K562 (cell line): ENCODE data around the gene DTNB. TPM values are rescaled to one million over a fixed set of nuclear protein-coding genes. Genes with fewer than 3 reads are reported as not detected.
A peak's percentile ranks its signal among the peaks of the same experiment; 100 is the strongest.

Source experiments
- ATAC-seq: fragments of 200-7000 bp; cut with Tn5 transposase; 3 replicates; pipeline ENCODE4 v1.9.1; 2020; ENCODE audit warnings: moderate library complexity
- BruUV-seq: library from RNA; stranded (reverse); fragments of 400-500 nt; replicated peaks from 2 replicates; lab custom pipeline; 2021; lab: Mats Ljungman, UMichigan
- CTCF ChIA-PET: fragments of 300-600 bp; formaldehyde crosslinking; extraction: SDS; loops from one replicate; lab custom pipeline; 2021; ENCODE audit warnings: low intra/inter-chr PET ratio; lab: Yijun Ruan, JAX
- POLR2A ChIA-PET: fragments of 300-600, 350-650 bp; sonication (Branson Sonifier 250); formaldehyde crosslinking; extraction: SDS; loops from one replicate; lab custom pipeline; 2021; ENCODE audit warnings: antibody characterized with exemption, inconsistent platforms; lab: Yijun Ruan, JAX
- DNase-seq, 4 experiments: peaks; one replicate each; pipeline versions ENCODE4 v3.0.0 to v3.0.0-alpha.2; 2011 to 2018; ENCODE audit warnings: low spot score in 3 of 4, mixed read lengths in 3 of 4; ENCODE audit errors: extremely low read depth in 1 of 4
- FAIRE-seq: peaks from 2 replicates; lab custom pipeline; 2011; peaks lifted over from hg19 to GRCh38; lab: Jason Lieb, UNC
- H2AFZ ChIP-seq: 2 replicates; pipeline ENCODE4 v1.6.0; 2011; ENCODE audit warnings: low read depth, low read length, control low read depth, inconsistent platforms
- H3K27ac ChIP-seq: fragments of 200-600 bp; 3 replicates; pipeline ENCODE4 v1.8.0; 2011; ENCODE audit warnings: low read depth, mild to moderate bottlenecking, control low read depth, inconsistent platforms, low read length, moderate library complexity, mixed read lengths; ENCODE audit errors: extremely low read depth
- H3K27me3 ChIP-seq, 2 experiments: fragments of 300-600 bp in 1 of 2; 2 replicates in 1 of 2; 3 replicates in 1 of 2; pipeline versions ENCODE4 v1.6.0 to v1.8.0; 2011; ENCODE audit warnings: inconsistent platforms in 2 of 2, low read length in 2 of 2, mild to moderate bottlenecking in 1 of 2, mixed read lengths in 1 of 2, moderate library complexity in 1 of 2; ENCODE audit not compliant: control insufficient read depth in 2 of 2, insufficient read depth in 2 of 2
- H3K36me3 ChIP-seq: fragments of 300-600 bp; 3 replicates; pipeline ENCODE4 v1.8.0; 2011; ENCODE audit warnings: mild to moderate bottlenecking, low read length, inconsistent platforms; ENCODE audit not compliant: control insufficient read depth, insufficient read depth
- H3K4me1 ChIP-seq, 2 experiments: fragments of 200-600 bp in 1 of 2; replicated peaks in 1 of 2; 2 replicates in 1 of 2; 3 replicates in 1 of 2; pipeline versions ENCODE4 v1.5.1 to v1.8.0; 2011; ENCODE audit warnings: inconsistent platforms in 2 of 2, low read length in 2 of 2, mild to moderate bottlenecking in 1 of 2, mixed read lengths in 1 of 2, moderate library complexity in 1 of 2; ENCODE audit not compliant: control insufficient read depth in 2 of 2, insufficient read depth in 2 of 2
- H3K4me2 ChIP-seq: 2 replicates; pipeline ENCODE4 v1.6.1; 2011; ENCODE audit warnings: low read length, control low read depth, inconsistent platforms, mixed read lengths; ENCODE audit not compliant: insufficient read depth
- H3K4me3 ChIP-seq: fragments of 200-600 bp; sonication (generic), shearing (Covaris generic); 2 replicates; pipeline ENCODE4 v1.5.1; 2016; ENCODE audit warnings: control low read depth, inconsistent platforms
- H3K79me2 ChIP-seq: fragments of 200-600 bp; 3 replicates; pipeline ENCODE4 v1.8.0; 2011; ENCODE audit warnings: low read length, inconsistent platforms; ENCODE audit not compliant: control insufficient read depth, insufficient read depth
- H3K9ac ChIP-seq, 2 experiments: 2 replicates each; pipeline versions ENCODE4 v1.6.0 to v1.6.1; 2011; ENCODE audit warnings: low read depth in 2 of 2, low read length in 2 of 2, control low read depth in 1 of 2, inconsistent platforms in 1 of 2, mild to moderate bottlenecking in 1 of 2, mixed read lengths in 1 of 2; ENCODE audit not compliant: insufficient read depth in 1 of 2
- H3K9me1 ChIP-seq: one replicate; pipeline ENCODE4 v1.6.0; 2011; ENCODE audit warnings: inconsistent platforms, mild to moderate bottlenecking, low read length, moderate library complexity; ENCODE audit not compliant: control insufficient read depth, insufficient read depth
- H3K9me3 ChIP-seq: replicated peaks from 2 replicates; pipeline ENCODE4 v1.5.1; 2011; ENCODE audit warnings: low read depth, low read length, inconsistent platforms; ENCODE audit not compliant: control insufficient read depth, insufficient read depth
- H4K20me1 ChIP-seq: replicated peaks from 2 replicates; pipeline ENCODE4 v1.6.1; 2011; ENCODE audit warnings: low read length, inconsistent platforms, mixed read lengths; ENCODE audit not compliant: control insufficient read depth, insufficient read depth
- CBX3 ChIP-seq, 2 experiments: IDR thresholded peaks; 1 replicate in 1 of 2; 2 replicates in 1 of 2; pipeline ENCODE4 v1.6.1; 2012; ENCODE audit warnings: inconsistent platforms in 2 of 2, low read length in 2 of 2, borderline replicate concordance in 1 of 2, control low read depth in 1 of 2
- CBX8 ChIP-seq: fragments of 200-600 bp; sonication (generic); IDR thresholded peaks from 2 replicates; pipeline ENCODE4 v1.6.1; 2012; ENCODE audit warnings: borderline replicate concordance, mixed run types, low read depth, mild to moderate bottlenecking, moderate library complexity, mixed read lengths, low read length, control low read depth, inconsistent platforms; ENCODE audit not compliant: poor library complexity, severe bottlenecking; ENCODE audit errors: extremely low read depth
- NR2C1 ChIP-seq, 2 experiments: fragments of 450-650 bp; IDR thresholded peaks; 2 replicates each; pipeline ENCODE4 v1.6.1; 2017; ENCODE audit warnings: mild to moderate bottlenecking in 2 of 2, antibody characterized with exemption in 1 of 2, inconsistent platforms in 1 of 2, missing compliant biosample characterization in 1 of 2, missing genetic modification characterization in 1 of 2
- SOX6 ChIP-seq: fragments of 450-650 bp; IDR thresholded peaks from 2 replicates; pipeline ENCODE4 v1.6.1; 2014; ENCODE audit warnings: mild to moderate bottlenecking
- SPI1 ChIP-seq: IDR thresholded peaks from 2 replicates; pipeline ENCODE4 v1.6.1; 2011; ENCODE audit warnings: low read depth, low read length, control low read depth, borderline replicate concordance
- ZEB2 ChIP-seq: fragments of 450-650 bp; IDR thresholded peaks from 2 replicates; pipeline ENCODE4 v1.6.1; 2016
- ZFPM2 ChIP-seq: fragments of 250-450 bp; sonication (Bioruptor Pico); IDR thresholded peaks from 2 replicates; pipeline ENCODE4 v1.5.1; 2022; ENCODE audit warnings: mild to moderate bottlenecking
- ZNF274 ChIP-seq: IDR thresholded peaks from 2 replicates; pipeline ENCODE4 v1.6.1; 2011; ENCODE audit warnings: low read depth, mild to moderate bottlenecking, low read length, moderate library complexity, borderline replicate concordance
- WGBS: fragments of 100-300 bp; shearing (Covaris generic); methylation state at CpG from one replicate; pipeline ENCODE4 v1.1.6; 2016; ENCODE audit warnings: low coverage, mixed read lengths; ENCODE audit not compliant: insufficient coverage; ENCODE audit errors: missing lambda C conversion rate; 5-methylcytosine and 5-hydroxymethylcytosine counted together
- in situ Hi-C: fragments of 300-500 bp; cut with MboI; formaldehyde crosslinking; loops from 4 replicates; pipeline ENCODE4 v1.15.0; 2018; ENCODE audit warnings: inconsistent platforms, mixed read lengths
- intact Hi-C: fragments of 100-400 bp; cut with micrococcal nuclease; formaldehyde crosslinking; loops from 2 replicates; pipeline ENCODE4 v1.14.2; 2022
- polyA plus RNA-seq, 8 experiments: library from polyadenylated mRNA; depleted of rRNA in 4 of 8; stranded (reverse) in 5 of 8; unstranded in 3 of 8; fragments of >200 nt; fragmentation: Nextera tagmentation in 2 of 8; fragmentation: Illumina TruSeq in 1 of 8; extraction: Ambion mirVana in 2 of 8; extraction: Trizol in 1 of 8; gene quantifications; 2 replicates each; pipeline versions ENCODE4 v1.2.1 to v1.2.3, GENCODE V29; 2011 to 2014; ENCODE audit warnings: inconsistent platforms in 1 of 8, missing spikeins in 1 of 8
- total RNA-seq, 7 experiments: library from RNA; depleted of rRNA in 6 of 7; stranded (reverse); fragments of >200 nt in 6 of 7; fragmentation: Illumina TruSeq in 2 of 7; extraction: Trizol in 2 of 7; gene quantifications; 2 replicates each; pipeline versions ENCODE4 v1.2.1 to v1.2.3, GENCODE V29; 2011 to 2021; ENCODE audit warnings: low replicate concordance in 1 of 7
- TF ChIP-seq, protein P1 (sequence below): fragments of 250-450 bp; sonication (Bioruptor Pico); IDR thresholded peaks from 2 replicates; pipeline ENCODE4 v1.4.0; 2020; ENCODE audit warnings: borderline replicate concordance
- TF ChIP-seq, protein P2 (sequence below): sonication (generic); IDR thresholded peaks from 2 replicates; pipeline ENCODE4 v1.6.1; 2016
- TF ChIP-seq, protein P3 (sequence below): fragments of 250-450 bp; sonication (Bioruptor Pico); IDR thresholded peaks from 2 replicates; pipeline ENCODE4 v1.4.0; 2020; ENCODE audit warnings: mild to moderate bottlenecking

Gene DTNB
- total and polyA plus RNA-seq, 9 of the 15 experiments (the other 6 are each of a cell fraction or from before 2014, with no cell fraction given): 0.18 to 2.0 (median 0.77) TPM; not detected in 2

DNA sequence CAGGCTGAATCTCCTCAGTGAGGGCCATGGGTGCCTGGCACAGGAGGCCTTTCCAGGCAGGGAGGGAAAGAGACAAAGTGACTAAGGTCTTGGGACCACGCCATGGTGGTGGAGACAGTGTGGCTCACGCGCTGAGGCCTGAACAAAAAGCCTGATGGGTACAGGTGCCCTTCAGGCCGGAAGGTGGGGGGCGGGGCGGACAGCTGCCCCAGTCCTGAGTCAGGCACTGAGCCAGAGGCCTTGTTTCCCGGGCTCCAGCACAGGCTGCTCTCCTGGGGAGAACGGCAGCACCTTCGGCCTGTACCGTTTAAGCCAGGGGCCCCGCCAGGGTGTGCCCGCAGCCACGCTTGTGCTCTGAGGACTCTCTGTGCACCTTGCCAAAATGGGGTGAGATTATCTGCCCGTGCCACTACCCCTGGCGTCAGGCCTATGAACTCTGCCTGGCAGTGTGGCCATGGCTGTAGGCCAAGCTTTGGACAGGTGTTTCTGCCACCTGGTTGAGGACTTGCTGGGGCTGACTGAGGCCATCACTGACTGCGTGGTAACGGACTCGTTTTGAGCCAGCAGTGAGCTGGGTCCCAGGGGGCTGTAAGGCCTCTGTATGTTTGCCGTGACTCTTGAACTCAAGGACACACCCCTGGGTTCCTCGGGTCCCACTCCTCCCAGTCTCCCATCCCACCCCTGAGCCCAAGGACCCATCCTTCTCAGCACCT lies 300.0 kb downstream of the DTNB start:
- intact Hi-C loops: loop anchor here (10.0 kb wide), 1 partner anchor 209 kb away; the partner anchor contains the start of gene POMC
- ChIA-PET CTCF (no interaction called here), POLR2A (interaction anchor here (1.0 kb wide), 1 partner anchor 8 kb away, joined by 3 read pairs; no protein-coding TSS in a partner anchor)
- 10% methylated on average over 16 of the region's 20 CpGs for WGBS
- Histone ChIP-seq H3K27me3 (peaks cover 10 to 77% of the 10 kb centered on the region in 2 experiments; a peak in 3 of 5 replicates), H3K4me2 (no peak overlapping the region), H3K27ac (no peak overlapping the region), H3K4me1 (peaks cover 6 to 10% of the 10 kb centered on the region in 2 experiments; a peak in 3 of 5 replicates), H3K9me1 (peaks cover 3% of the 10 kb centered on the region), H3K36me3 (no peaks in the 10 kb centered on the region), H3K4me3 (no peak overlapping the region), H3K9me3 (no peaks in the 10 kb centered on the region), H4K20me1 (peaks cover 5% of the 10 kb centered on the region; the same call in 1 of the 2 replicates), H3K9ac (peak overlapping the region in 1 of 2 experiments; percentile 26; a peak in 1 of 4 replicates), H2AFZ (no peak overlapping the region), H3K79me2 (no peaks in the 10 kb centered on the region)
- BruUV-seq: no TSS peak
- DNase-seq: no peak
- ATAC-seq: no peak
- in situ Hi-C loops: no loop called here
- FAIRE-seq: no peak
- TF ChIP-seq ZEB2 (no peak), SOX6 (no peak), SPI1 (no peak), ZFPM2 (no peak), NR2C1 (IDR thresholded peaks at IDR 0.05) (no peak), NR2C1 (tag; IDR thresholded peaks at IDR 0.05) (no peak), CBX8 (no peak), ZNF274 (no peak), CBX3 (IDR thresholded peaks at IDR 0.05; ENCODE audit: borderline replicate concordance in 1 of 2, low read length in 2 of 2) (no peak)
- TF ChIP-seq, protein P1, sequence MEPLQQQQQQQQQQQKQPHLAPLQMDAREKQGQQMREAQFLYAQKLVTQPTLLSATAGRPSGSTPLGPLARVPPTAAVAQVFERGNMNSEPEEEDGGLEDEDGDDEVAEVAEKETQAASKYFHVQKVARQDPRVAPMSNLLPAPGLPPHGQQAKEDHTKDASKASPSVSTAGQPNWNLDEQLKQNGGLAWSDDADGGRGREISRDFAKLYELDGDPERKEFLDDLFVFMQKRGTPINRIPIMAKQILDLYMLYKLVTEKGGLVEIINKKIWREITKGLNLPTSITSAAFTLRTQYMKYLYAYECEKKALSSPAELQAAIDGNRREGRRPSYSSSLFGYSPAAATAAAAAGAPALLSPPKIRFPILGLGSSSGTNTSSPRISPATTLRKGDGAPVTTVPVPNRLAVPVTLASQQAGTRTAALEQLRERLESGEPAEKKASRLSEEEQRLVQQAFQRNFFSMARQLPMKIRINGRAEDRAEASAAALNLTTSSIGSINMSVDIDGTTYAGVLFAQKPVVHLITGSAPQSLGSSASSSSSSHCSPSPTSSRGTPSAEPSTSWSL (CRISPR knock-in tag): no peak
- TF ChIP-seq, protein P2, sequence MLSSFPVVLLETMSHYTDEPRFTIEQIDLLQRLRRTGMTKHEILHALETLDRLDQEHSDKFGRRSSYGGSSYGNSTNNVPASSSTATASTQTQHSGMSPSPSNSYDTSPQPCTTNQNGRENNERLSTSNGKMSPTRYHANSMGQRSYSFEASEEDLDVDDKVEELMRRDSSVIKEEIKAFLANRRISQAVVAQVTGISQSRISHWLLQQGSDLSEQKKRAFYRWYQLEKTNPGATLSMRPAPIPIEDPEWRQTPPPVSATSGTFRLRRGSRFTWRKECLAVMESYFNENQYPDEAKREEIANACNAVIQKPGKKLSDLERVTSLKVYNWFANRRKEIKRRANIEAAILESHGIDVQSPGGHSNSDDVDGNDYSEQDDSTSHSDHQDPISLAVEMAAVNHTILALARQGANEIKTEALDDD: no peak
- TF ChIP-seq, protein P3, sequence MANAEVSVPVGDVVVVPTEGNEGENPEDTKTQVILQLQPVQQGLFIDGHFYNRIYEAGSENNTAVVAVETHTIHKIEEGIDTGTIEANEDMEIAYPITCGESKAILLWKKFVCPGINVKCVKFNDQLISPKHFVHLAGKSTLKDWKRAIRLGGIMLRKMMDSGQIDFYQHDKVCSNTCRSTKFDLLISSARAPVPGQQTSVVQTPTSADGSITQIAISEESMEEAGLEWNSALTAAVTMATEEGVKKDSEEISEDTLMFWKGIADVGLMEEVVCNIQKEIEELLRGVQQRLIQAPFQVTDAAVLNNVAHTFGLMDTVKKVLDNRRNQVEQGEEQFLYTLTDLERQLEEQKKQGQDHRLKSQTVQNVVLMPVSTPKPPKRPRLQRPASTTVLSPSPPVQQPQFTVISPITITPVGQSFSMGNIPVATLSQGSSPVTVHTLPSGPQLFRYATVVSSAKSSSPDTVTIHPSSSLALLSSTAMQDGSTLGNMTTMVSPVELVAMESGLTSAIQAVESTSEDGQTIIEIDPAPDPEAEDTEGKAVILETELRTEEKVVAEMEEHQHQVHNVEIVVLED (CRISPR knock-in tag): no peak
- TF ChIP-seq, all 486 proteins: peak for 0
